Erythroblast (primary cell): ENCODE data around the gene NFIA.
A peak's percentile ranks its signal among the peaks of the same experiment; 100 is the strongest.

Experiments
- DNase-seq, 2 experiments: peaks; one replicate each; lab custom pipeline; 2025; lab: John Stamatoyannopoulos, UW
- GATA1 ChIP-seq: IDR thresholded peaks from 2 replicates; pipeline ENCODE4 v1.6.1; 2011; ENCODE audit warnings: low read depth, mild to moderate bottlenecking, control low read depth, low read length, moderate library complexity
- POLR2A ChIP-seq: IDR thresholded peaks from 2 replicates; pipeline ENCODE4 v1.6.1; 2011; ENCODE audit warnings: mild to moderate bottlenecking, low read length

NFIA gene

DNA sequence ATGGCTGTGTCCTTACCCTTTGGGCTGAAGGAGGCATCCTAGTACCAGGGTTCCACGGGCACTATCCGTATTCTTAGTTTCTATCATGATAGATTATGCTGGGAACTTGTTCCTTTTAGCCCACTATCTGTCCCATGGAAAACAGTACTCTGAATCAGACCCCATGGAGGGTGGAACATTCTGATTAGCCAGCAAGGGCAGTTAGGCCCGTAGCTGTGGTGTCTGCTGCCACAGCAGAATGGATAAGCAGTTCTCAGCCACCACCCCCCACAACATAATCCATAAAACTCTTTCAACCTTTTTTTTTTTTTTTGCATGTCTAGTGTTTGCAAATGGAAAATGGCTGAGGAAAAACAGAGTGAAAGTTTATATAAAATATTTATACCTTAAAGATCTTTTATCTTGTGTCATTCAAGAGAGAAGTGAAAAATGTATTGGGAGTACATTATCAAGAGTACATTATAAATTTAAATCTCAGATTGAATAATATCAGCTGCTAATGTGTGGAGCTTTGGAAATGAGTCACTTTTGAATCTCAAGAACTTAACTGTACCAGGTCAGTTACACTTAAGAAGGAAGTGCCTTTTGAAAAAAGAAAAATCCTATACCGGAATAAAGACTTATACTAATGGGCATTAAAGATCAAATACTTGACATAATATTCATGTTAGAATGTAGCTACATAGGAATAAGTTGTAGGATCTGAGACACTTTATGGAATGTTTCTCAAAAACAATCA is 80.3 kb downstream of the NFIA start:
- DNase-seq: peak; percentile 74 to 88

DNA sequence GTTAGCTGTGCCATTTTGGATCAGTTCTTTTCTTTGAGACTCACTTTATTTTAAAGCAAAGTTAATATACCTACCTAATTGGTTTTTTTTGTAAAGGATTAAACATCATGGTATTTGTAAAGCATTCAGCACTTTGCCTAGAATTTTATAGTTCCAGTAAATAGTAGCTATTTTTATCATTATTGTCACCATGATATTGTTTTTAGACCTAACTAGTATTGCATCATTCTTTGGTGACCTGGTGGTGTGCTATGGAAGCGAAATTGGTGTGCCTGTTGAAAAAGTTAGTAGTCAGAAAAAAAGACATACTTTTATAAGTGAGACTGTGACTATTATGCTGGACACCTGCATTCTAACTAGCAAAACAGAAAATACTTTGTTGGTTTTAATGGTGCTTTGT is 81.0 kb downstream of the NFIA start:
- no peak for TF ChIP-seq GATA1
- TF ChIP-seq POLR2A: no peak
- no peak for DNase-seq

More for the DNA sequence above, 80.3 kb downstream of the NFIA start:
- TF ChIP-seq POLR2A: no peak
- TF ChIP-seq GATA1: no peak

DNA sequence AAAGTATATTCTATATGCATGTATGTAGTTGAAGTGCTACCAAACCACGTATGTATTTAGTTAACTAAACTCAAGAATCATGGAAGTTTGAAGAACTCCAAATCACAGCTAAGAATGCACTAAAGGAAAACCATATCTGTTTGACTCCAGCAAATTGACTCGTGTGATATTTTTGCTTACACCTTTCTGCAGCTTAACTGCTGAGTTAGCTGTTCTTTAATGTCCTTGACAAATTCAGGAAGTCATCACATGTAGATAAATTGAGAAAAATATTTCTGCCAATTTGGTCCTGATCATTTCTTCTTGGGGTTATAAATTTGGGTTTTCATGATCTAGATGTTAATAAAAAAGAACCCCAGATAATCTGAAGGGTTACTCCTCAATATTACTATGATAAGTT is 83.0 kb downstream of the NFIA start:
- DNase-seq: no peak
- TF ChIP-seq POLR2A (no peak), GATA1 (no peak)

DNA sequence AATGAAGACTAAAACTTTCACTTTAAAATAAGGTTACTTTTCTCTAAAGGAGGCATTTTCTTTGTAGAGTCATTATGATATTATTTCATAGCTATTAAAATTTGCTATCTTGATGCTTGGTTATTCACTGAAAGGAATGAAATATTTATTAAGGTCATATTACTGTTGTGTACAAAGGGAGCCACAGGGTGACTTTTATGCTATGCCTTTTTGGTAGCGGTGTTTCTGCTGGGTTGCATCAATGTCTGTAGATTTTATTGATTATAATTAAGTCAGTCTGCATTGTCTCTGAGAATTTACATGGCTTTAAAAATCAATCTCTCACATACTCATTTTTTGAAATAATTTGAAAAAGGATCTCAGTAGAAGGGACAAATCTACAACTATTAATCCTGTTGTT is 84.9 kb downstream of the NFIA start:
- TF ChIP-seq POLR2A (no peak), GATA1 (no peak)

DNA sequence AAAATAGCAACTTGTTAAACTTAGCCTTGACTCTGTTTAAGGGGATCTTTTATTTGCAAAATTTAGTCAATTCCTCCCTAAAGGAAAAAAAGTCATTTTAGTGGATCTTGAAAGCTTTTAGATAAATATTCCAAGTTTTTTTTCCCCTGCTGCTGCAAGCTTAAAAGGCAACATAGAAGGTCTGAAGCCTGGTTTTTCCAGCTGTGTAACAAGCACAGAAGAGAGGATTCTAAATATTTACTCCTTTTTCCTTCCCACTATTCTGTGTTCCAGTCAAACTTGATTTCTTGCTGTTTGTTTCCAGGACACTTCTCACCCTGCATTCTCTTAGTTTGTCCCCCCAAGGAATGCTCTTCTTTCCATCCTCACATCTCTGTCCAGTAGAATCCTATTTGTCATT is 86.7 kb downstream of the NFIA start:
- TF ChIP-seq POLR2A (no peak), GATA1 (no peak)
- DNase-seq: no peak

More for the DNA sequence above, 84.9 kb downstream of the NFIA start:
- peak in 1 of 2 experiments; percentile 52 for DNase-seq

DNA sequence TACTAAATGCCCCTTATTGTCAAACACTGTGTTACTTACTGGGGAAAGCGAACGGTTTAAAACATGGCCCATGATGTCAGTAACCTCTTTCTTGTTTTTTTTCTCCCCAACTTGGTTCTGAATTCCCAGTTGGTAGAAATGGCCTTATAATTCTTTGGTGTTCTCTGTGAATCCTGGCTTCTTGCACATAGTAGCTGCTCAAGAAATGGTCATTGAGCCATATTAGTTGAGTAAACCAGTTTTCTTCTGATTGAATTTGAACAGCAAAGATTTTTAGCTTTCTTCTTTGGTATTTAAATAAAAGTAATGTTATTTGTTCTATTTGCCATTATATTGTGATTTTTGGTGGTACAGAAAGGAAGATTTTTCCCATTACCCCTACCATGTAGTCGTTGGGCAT is 87.3 kb downstream of the NFIA start:
- no peak for DNase-seq
- TF ChIP-seq GATA1: no peak
- TF ChIP-seq POLR2A: no peak

DNA sequence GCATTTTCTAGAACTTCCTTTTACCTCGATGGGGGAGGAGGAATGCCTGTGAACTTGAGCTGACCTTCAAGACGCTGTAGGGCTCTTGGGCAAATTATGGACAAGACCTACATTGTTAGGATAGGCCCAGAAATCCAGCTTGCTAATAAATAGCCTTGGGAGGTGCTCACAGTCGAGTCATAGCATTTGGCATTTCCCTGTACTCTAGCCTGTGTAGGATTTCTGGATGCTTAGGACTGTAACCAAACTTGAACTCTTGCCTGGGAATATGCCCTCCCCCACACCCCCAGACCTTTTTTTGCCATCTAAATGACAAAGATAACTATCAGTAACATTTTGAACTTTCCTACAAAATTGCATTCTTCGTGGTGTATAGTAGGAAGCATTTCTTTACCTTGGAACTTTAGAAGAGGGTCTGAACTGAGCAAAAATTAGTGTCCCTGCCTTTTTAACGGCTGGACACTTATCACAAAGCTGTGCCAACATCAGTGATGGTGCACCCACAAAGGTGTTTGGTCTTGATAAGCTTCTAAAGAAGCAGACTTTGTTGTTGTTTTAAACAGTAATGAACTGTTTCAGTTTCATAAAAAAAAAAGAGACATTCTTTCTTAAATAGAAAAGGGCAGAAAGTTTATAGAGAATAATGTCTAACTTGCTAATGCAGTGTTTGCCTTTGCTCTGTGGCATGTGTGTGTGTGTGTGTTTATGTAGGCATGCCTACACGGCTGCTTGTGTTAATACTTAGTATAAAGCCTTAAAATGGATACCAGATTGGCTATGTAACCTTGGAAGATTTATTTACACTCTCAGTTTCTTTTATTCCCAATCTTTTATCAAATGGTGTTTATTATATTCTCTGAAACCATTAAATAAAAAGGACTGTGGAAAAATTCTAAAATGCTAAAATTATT is 88.2 kb downstream of the NFIA start:
- peak; percentile 75 for TF ChIP-seq GATA1
- peak; percentile 52 for TF ChIP-seq POLR2A
- peak; percentile 92 to 97 for DNase-seq

DNA sequence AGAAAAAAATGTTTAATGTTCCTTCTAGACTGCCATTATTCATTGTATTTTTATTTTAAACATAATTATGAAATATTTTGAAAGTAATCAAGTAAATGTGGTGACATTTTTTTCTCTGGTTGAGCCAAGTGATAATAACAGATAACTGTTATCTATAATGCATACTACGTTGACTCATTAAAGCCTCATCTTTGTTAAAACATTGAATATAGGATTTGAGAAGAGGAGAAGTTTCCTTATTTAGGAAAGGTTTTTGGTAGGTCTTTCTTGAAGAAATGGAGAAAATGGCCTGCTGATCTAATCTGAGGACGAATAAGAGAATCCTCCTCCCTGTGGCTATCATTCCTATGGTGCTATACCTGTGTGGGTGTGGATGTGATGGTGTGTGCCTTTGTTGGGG is 89.0 kb downstream of the NFIA start:
- peak; percentile 55 to 68 for DNase-seq
- TF ChIP-seq POLR2A: no peak
- TF ChIP-seq GATA1: no peak

DNA sequence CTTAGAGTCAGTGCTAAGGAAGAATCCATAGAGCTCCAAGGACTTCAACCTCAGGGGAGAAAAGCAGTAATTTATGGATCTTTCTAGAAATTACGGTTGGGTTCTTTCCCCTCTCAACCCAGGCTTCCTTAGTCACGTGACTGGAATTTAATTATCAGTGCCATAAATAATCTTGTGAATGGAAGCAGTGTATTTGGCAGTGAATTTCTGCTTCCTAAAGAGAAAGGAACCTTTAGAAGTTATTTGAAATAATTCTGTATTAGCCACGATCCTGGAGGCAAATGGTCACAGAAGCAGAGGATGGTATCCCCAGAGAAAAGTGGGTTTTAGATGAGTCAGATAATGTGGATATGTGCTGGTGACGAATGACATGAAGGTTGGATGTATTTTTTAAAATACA is 89.6 kb downstream of the NFIA start:
- TF ChIP-seq GATA1: no peak
- no peak for TF ChIP-seq POLR2A

DNA sequence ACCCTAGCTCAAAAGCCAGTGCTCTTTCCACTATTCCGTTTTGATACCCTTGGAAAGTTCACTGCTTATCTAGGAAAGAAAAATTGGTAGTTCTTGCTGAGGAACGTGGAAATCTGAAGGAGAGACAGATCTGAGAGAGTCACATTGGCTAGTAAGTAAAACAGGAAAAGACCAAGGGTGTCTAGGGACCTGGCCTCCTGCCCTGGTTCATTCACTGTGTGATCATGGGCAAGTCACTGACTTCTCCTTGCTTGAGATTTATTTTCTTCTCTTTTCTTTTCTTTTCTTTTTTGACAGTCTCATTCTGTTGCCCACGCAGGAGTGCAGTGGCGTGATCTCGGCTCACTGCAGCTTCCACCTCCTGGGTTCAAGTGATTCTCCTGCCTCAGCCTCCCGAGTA is 90.8 kb downstream of the NFIA start:
- no peak for DNase-seq
- no peak for TF ChIP-seq GATA1
- TF ChIP-seq POLR2A: no peak

More for the DNA sequence above, 89.6 kb downstream of the NFIA start:
- DNase-seq: no peak

DNA sequence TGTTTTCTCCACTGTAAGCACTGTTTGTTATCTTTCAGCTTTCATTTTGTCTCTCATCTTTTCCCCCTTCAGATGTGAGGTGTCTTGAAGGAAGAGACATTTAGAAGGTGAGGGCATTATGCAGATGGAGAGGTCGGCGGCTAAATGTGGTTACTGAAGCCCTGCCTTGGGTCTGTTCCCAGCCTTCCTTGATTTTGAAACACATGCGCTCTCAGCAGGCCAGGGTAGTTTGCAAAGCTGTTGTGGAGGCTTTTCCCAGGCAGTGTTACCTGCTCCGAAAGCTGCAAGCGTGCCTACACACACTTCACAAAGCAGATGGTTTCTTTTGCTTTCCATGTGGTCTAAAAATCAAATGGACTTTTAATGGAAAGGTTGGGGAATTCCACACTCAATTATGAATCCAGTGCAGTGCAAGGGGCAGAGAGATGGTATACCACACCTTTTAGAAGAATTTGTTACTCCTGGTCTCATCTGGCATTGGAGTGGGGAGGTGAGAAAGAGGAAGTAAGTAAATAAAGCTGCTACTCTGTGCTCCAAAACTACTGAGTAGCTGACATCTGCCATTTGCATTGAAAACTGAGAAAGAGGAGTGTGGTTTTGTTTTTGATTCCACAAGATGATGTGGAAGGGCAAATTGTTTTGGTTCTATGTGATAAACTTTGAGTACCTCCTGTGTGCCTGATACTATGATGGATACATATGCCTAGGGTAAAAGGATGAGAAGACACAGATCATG is 91.9 kb downstream of the NFIA start:
- no peak for DNase-seq
- TF ChIP-seq POLR2A: no peak
- no peak for TF ChIP-seq GATA1

DNA sequence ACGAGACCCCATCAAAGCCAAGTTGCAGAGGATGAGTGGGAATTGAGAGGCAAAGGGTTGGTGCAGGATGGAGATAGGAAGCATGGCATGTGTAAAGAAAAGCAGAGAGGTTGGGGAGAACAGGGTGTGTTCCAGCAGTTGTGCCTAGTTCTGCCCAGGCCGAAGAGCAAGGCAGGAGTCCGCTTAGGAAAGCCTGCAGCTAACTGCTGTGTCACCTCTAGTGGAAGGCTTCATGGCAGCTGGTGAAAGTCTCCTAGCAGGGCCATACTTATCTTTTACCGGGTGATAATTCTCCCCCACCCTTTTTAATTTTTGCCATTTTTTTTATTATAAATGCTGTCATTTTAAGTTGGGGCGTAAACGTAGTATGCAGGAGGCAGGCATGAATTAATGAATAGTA is 93.6 kb downstream of the NFIA start:
- DNase-seq: peak; percentile 83 to 84
- no peak for TF ChIP-seq GATA1
- TF ChIP-seq POLR2A: no peak
